ENCODE data around the gene RPS25.

GRCh38 chr11:118975771-118976709 is 42.1 kb downstream of the RPS25 start:
- TF ChIP-seq CTCF (IDR thresholded peaks at IDR 0.05) (no peak), EZH2phosphoT487 (IDR thresholded peaks at IDR 0.05) (no peak)

All from neural progenitor cell (in vitro differentiated cells).